ENCODE measurements around the gene CCDC187.

DNA sequence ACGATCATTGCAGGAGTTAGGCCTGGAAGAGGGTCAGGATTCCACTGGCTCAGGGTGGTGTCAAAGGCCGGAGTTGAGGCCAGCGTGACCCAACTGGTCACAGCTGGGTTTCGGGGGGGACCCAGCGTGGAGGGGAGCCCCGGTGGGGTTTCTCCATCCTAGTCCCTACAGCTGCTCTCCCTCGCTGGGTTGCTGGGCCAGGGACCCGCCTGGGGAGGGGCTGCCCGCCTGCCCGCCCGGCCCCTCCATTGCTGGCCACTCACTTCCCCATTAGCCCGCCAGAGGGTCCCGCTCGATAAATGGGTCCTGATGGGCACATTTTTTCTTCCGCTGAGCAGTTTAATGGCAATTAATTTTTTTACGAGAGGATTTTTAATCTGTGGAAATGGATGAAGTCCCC, 8.8 kb downstream of the CCDC187 start:
- TF ChIP-seq CTCF (IDR thresholded peaks at IDR 0.05) (no peak), EZH2phosphoT487 (IDR thresholded peaks at IDR 0.05) (no peak)
